Heart right ventricle (tissue), 16 donors: ENCODE data around the gene LIG3. TPM values are rescaled to one million over a fixed set of nuclear protein-coding genes. Genes with fewer than 3 reads are reported as not detected.

Experiments
- ATAC-seq, 8 donors: fragments of 200-7000 bp; cut with Tn5 transposase; one replicate each; pipeline ENCODE4 v1.9.1; 2020; ENCODE audit warnings: mild to moderate bottlenecking in 8 of 8, moderate library complexity in 8 of 8, moderate number of reproducible peaks in 1 of 8
- DNase-seq, 2 donors: peaks; one replicate each; pipeline ENCODE4 v3.0.0-alpha.2; 2020
- H3K27ac ChIP-seq, 10 donors: fragments of 200-600 bp; sonication (generic) in 2 of 10; one replicate each; pipeline versions ENCODE4 v1.5.0 to v1.8.0; 2020 to 2022; ENCODE audit warnings: mild to moderate bottlenecking in 3 of 10
- H3K27me3 ChIP-seq, 7 donors: fragments of 200-600 bp; one replicate each; pipeline ENCODE4 v1.8.0; 2021 to 2022; ENCODE audit warnings: mild to moderate bottlenecking in 2 of 7
- H3K36me3 ChIP-seq, 9 donors: fragments of 200-600 bp; sonication (generic) in 1 of 9; one replicate each; pipeline versions ENCODE4 v1.5.0 to v1.8.0; 2020 to 2022; ENCODE audit warnings: mild to moderate bottlenecking in 2 of 9
- H3K4me1 ChIP-seq, 9 donors: fragments of 200-600 bp; sonication (generic) in 1 of 9; one replicate each; pipeline versions ENCODE4 v1.5.0 to v1.8.0; 2020 to 2022; ENCODE audit warnings: mild to moderate bottlenecking in 4 of 9
- H3K4me3 ChIP-seq, 10 donors: fragments of 200-600 bp; sonication (generic) in 2 of 10; one replicate each; pipeline versions ENCODE4 v1.5.0 to v1.8.0; 2020 to 2022; ENCODE audit warnings: mild to moderate bottlenecking in 7 of 10, moderate library complexity in 2 of 10
- H3K9me3 ChIP-seq, 11 donors: fragments of 200-600 bp in 10 of 11; sonication (generic) in 2 of 11; one replicate each; pipeline versions ENCODE4 v1.5.0 to v1.8.0; 2013 to 2022; ENCODE audit warnings: mild to moderate bottlenecking in 2 of 11, control low read depth in 1 of 11, moderate library complexity in 1 of 11
- WGBS, 2 donors: extraction: QIAGEN DNeasy Blood & Tissue Kit; methylation state at CpG; one replicate each; pipeline ENCODE4 v1.1.7; 2013; ENCODE audit warnings: inconsistent platforms in 1 of 2; 5-methylcytosine and 5-hydroxymethylcytosine counted together
- intact Hi-C, 10 donors: fragments of 100-400 bp; cut with DNase I; formaldehyde crosslinking; loops; one replicate each; pipeline versions ENCODE4 v1.11.1 to v1.14.2; 2022
- polyA plus RNA-seq, 2 donors: library from polyadenylated mRNA; stranded (reverse); fragments of 200-250 nt; gene quantifications; one replicate each; pipeline ENCODE4 v1.2.3, GENCODE V29; 2013
- total RNA-seq, 10 donors: library from RNA; stranded (reverse); fragmentation: NEBNext Ultra II Directional in 3 of 10; extraction: Animal tissue kit (Norgen Biotek cat#: 25700) in 3 of 10; gene quantifications; one replicate each; pipeline versions ENCODE4 v1.2.1 to v1.2.4, GENCODE V29; 2021 to 2023
- TF ChIP-seq, protein P1 (sequence below), 9 donors: fragments of 200-600 bp; sonication (generic) in 2 of 9; IDR thresholded peaks; one replicate each; pipeline versions ENCODE4 v1.5.0 to v1.8.0; 2021 to 2022; ENCODE audit warnings: antibody characterized with exemption in 9 of 9, mild to moderate bottlenecking in 5 of 9, moderate library complexity in 1 of 9
- donor health status: Arrhythmogenic right ventricular cardiomyopathy.
- donor health status: ischemic (EF 13 %, LVEDD 7.1; RV severe dilation, severe dysfunction).
- donor health status: healthy with polysubstance abuse.
- donor health status: DM: no; HTN: yes; CAD: no.
- donor health status: DM: no; HTN: no; CAD: no.
- donor health status: ischemic (EF 25% LVEDD 6.9; RV normal size, moderate dysfunction).
- donor health status: ischemic (EF 25% LVEDD 5.7; RV mildly dilated, moderate dysfunction).
- donor health status: healthy.
- donor health status: DM: yes; HTN: yes; CAD: no.
- donor health status: Ischemic cardiomyopathy.
- donor health status: ischemic (EF 35%, LVEDD 5.7; RV mildly dilated, moderate dysfunction).
- donor health status: nonischemic (EF 11% LVEDD 7.7; RV severe dilation, severe dysfunction).
- donor health status: DM: yes; HTN: yes; CAD: no.
- donor health status: PGD.
- donor health status: ischemic (EF 29% LVEDD 5.4; RV normal size, mild dysfunction).
- donor health status: nonischemic (EF 23%, LVEDD 6.1; RV moderate dilation, normal function).

The LIG3 gene
- total and polyA plus RNA-seq, 12 donors: 5.2 to 27.7 (median 19.5) TPM

DNA sequence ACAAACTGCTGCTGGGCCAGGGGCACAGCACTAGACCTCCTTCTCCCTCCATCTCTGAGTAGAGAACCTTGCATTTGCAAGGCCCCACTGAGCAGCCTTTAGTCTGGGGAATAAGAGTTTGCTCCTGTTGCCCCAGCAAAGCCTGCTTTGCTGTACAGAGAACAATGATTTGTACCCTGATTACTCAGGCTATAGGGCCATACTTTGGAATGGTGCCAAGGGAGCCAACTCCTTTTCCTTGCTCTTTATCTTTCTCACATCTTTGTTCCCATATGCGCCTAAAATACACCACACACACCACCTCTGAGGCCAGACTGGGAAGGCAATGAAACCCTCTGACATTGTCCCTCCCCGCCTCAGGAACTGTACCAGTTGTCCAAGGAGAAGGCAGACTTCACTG, 21.2 kb downstream of the LIG3 start:
- WGBS, 2 donors: 83 to 87% methylated on average over 2 of the region's 2 CpGs
- Histone ChIP-seq H3K4me1 (peaks cover 9 to 39% (median 24%) of the 10 kb centered on the region in 9 donors), H3K27ac (peak overlapping the region in 1 of 10 donors; percentile 28), H3K27me3 (no peaks in the 10 kb centered on the region), H3K9me3 (no peaks in the 10 kb centered on the region), H3K4me3 (no peak overlapping the region), H3K36me3 (peaks cover 0 to 96% (median 24%) of the 10 kb centered on the region in 9 donors)
- DNase-seq: no peak
- ATAC-seq: no peak
- intact Hi-C loops: no loop called here
- TF ChIP-seq, protein P1, sequence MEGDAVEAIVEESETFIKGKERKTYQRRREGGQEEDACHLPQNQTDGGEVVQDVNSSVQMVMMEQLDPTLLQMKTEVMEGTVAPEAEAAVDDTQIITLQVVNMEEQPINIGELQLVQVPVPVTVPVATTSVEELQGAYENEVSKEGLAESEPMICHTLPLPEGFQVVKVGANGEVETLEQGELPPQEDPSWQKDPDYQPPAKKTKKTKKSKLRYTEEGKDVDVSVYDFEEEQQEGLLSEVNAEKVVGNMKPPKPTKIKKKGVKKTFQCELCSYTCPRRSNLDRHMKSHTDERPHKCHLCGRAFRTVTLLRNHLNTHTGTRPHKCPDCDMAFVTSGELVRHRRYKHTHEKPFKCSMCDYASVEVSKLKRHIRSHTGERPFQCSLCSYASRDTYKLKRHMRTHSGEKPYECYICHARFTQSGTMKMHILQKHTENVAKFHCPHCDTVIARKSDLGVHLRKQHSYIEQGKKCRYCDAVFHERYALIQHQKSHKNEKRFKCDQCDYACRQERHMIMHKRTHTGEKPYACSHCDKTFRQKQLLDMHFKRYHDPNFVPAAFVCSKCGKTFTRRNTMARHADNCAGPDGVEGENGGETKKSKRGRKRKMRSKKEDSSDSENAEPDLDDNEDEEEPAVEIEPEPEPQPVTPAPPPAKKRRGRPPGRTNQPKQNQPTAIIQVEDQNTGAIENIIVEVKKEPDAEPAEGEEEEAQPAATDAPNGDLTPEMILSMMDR (IDR thresholded peaks at IDR 0.05): no peak

DNA sequence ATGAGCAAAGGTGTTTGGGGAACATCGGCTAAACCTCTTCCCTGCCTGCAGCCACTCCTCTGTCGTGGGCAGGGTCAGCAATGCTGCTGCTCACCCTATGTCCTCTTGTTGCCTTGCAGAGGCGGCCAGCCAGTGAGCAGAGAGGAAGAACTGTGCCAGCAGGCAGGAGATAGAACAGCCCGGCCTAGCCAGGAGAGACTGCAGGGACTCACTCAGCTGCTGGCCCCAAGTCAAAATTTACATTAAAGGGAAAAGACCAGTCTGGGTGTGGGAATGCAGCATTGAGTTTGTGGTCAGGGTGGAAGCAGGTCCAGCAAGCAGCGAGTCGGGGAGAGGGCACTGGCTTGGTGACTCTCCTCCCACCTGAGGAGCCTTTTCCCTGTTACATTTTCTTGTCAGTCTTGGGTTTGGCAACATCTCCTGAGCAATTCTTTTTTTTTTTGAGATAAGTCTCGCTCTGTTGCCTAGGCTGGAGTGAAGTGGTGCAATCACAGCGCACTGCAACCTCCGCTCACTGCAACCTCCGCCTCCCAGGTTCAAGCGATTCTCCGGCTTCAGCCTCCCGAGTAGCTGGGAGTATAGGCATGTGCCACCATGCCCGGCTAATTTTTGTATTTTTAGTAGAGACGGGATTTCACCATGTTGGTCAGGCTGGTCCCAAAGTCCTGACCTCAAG, 22.7 kb downstream of the LIG3 start:
- H3K9me3 ChIP-seq: no peaks in the 10 kb centered on the region
- TF ChIP-seq, protein P1 (IDR thresholded peaks at IDR 0.05): no peak
- H3K4me1 ChIP-seq: peaks cover 0 to 26% (median 12%) of the 10 kb centered on the region in 9 donors
- 63 to 76% methylated on average over 15 of the region's 15 CpGs for WGBS, 2 donors
- H3K4me3 ChIP-seq: no peak overlapping the region
- DNase-seq (peak; percentile 42 to 52), ATAC-seq (peak; percentile 72 to 92 (median 80))
- no peaks in the 10 kb centered on the region for H3K27me3 ChIP-seq
- H3K27ac ChIP-seq: peak overlapping the region in 8 of 10 donors; percentile 20 to 56 (median 42)
- peaks cover 0 to 97% (median 21%) of the 10 kb centered on the region in 9 donors for H3K36me3 ChIP-seq
- intact Hi-C loops: no loop called here

DNA sequence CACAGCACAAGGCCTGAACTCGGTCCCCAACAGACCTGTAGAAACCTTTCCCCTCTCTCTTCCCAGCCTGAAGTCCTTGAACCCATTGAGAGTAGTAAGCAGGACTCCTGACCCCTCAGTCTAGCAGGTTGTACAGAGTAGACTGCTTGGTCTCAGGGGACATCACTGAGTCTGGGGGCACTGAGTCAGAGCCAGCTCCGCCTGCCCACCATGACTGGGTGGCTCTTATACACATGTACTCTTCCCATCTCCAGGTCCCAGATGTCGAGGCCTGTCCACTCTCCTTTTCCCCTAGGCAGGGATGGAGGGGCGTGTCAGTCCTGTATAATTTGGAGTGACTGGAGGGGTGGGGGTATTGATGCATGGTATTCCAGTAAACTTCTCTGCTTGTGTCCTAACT, 23.5 kb downstream of the LIG3 start:
- no peak for DNase-seq
- WGBS, 2 donors: 89 to 93% methylated on average over 4 of the region's 4 CpGs
- TF ChIP-seq, protein P1 (IDR thresholded peaks at IDR 0.05): no peak
- Histone ChIP-seq H3K9me3 (no peaks in the 10 kb centered on the region), H3K27me3 (no peaks in the 10 kb centered on the region), H3K36me3 (peaks cover 0 to 95% (median 17%) of the 10 kb centered on the region in 9 donors), H3K4me3 (no peak overlapping the region), H3K4me1 (peaks cover 0 to 19% (median 7%) of the 10 kb centered on the region in 9 donors), H3K27ac (peak overlapping the region in 1 of 10 donors; percentile 49)
- intact Hi-C loops: no loop called here
- no peak for ATAC-seq

DNA sequence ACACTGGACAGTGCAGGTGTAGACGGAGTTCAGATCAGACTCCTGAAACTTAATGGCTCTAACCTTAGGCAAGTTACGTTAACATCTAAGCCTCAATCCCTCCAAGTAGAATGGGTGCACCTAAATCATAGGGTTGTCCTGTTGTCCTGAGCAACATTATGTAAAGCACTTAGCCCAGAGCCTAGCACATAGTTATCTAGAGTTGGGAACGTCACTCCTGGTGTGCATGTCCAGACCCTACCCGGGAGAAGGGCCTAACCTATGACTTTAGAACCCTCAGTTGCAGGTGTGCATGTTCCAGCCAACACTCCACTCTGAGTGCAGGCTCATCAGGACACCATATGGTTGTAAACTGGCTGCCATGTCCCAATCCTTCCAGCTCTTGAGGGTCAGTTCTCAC, 26.0 kb downstream of the LIG3 start:
- Histone ChIP-seq H3K4me3 (no peak overlapping the region), H3K36me3 (peaks cover 0 to 97% (median 16%) of the 10 kb centered on the region in 9 donors), H3K27ac (no peak overlapping the region), H3K9me3 (no peaks in the 10 kb centered on the region), H3K27me3 (no peaks in the 10 kb centered on the region), H3K4me1 (peaks cover 0 to 19% (median 6%) of the 10 kb centered on the region in 9 donors)
- ATAC-seq (no peak), DNase-seq (no peak)
- TF ChIP-seq, protein P1 (IDR thresholded peaks at IDR 0.05): no peak
- 86 to 89% methylated on average over 4 of the region's 4 CpGs for WGBS, 2 donors
- intact Hi-C loops: no loop called here
